GM23338 (cell line): ENCODE data around the gene KCNA3. TPM values are rescaled to one million over a fixed set of nuclear protein-coding genes. Genes with fewer than 3 reads are reported as not detected.

Experiments
- ATAC-seq: fragments of 200-7000 bp; cut with Tn5 transposase; 3 replicates; pipeline ENCODE4 v1.9.1; 2020
- DNase-seq: peaks from one replicate; pipeline ENCODE4 v3.0.0-alpha.2; 2015; ENCODE audit warnings: low spot score
- H2AFZ ChIP-seq: fragments of 200-600 bp; sonication (generic); 2 replicates; pipeline ENCODE4 v1.8.0; 2016; ENCODE audit warnings: antibody characterized with exemption, mild to moderate bottlenecking, moderate library complexity
- H3F3A ChIP-seq: fragments of 200-600 bp; sonication (generic); replicated peaks from 2 replicates; pipeline ENCODE4 v1.8.0; 2017; ENCODE audit warnings: antibody characterized with exemption, mixed run types, low read depth
- H3K27ac ChIP-seq: fragments of 200-600 bp; sonication (generic); 2 replicates; pipeline ENCODE4 v1.6.1; 2016; ENCODE audit warnings: low read depth
- H3K27me3 ChIP-seq: fragments of 200-600 bp; sonication (generic); 2 replicates; pipeline ENCODE4 v1.8.0; 2016; ENCODE audit warnings: mild to moderate bottlenecking, mixed run types, moderate library complexity; ENCODE audit not compliant: insufficient read depth
- H3K36me3 ChIP-seq: fragments of 200-600 bp; sonication (generic); 2 replicates; pipeline ENCODE4 v1.8.0; 2016; ENCODE audit warnings: mild to moderate bottlenecking; ENCODE audit not compliant: insufficient read depth
- H3K4me1 ChIP-seq: fragments of 200-600 bp; sonication (generic); 2 replicates; pipeline ENCODE4 v1.8.0; 2016; ENCODE audit warnings: mild to moderate bottlenecking, moderate library complexity; ENCODE audit not compliant: insufficient read depth
- H3K4me2 ChIP-seq: fragments of 200-600 bp; sonication (generic); 2 replicates; pipeline ENCODE4 v1.7.1; 2017; ENCODE audit warnings: mixed run types
- H3K4me3 ChIP-seq: fragments of 200-600 bp; sonication (generic); 2 replicates; pipeline ENCODE4 v1.6.1; 2016; ENCODE audit warnings: mixed run types
- H3K79me2 ChIP-seq: fragments of 200-600 bp; sonication (generic); replicated peaks from 2 replicates; pipeline ENCODE4 v1.8.0; 2017; ENCODE audit warnings: mild to moderate bottlenecking; ENCODE audit not compliant: insufficient read depth
- H3K9me2 ChIP-seq: fragments of 200-600 bp; sonication (generic); 2 replicates; pipeline ENCODE4 v1.8.0; 2017; ENCODE audit not compliant: insufficient read depth
- H4K20me1 ChIP-seq: fragments of 200-600 bp; sonication (generic); replicated peaks from 2 replicates; pipeline ENCODE4 v1.8.0; 2017; ENCODE audit warnings: mild to moderate bottlenecking; ENCODE audit not compliant: insufficient read depth
- H3K27ac Mint-ChIP-seq: 2 replicates; pipeline ENCODE4 v1.8.0; 2020; ENCODE audit warnings: inconsistent platforms, mild to moderate bottlenecking, moderate library complexity, mixed read lengths
- H3K27me3 Mint-ChIP-seq: 3 replicates; pipeline ENCODE4 v1.8.0; 2022; ENCODE audit warnings: low read depth, mild to moderate bottlenecking, moderate library complexity, mixed read lengths, inconsistent platforms; ENCODE audit not compliant: insufficient read depth, poor library complexity
- H3K36me3 Mint-ChIP-seq: 3 replicates; pipeline ENCODE4 v1.8.0; 2021; ENCODE audit warnings: low read depth, mild to moderate bottlenecking, inconsistent platforms, moderate library complexity, mixed read lengths
- H3K4me1 Mint-ChIP-seq: 3 replicates; pipeline ENCODE4 v1.8.0; 2020; ENCODE audit warnings: mild to moderate bottlenecking, inconsistent platforms, mixed read lengths
- H3K4me3 Mint-ChIP-seq: 3 replicates; pipeline ENCODE4 v1.8.0; 2021; ENCODE audit warnings: moderate library complexity, mild to moderate bottlenecking, inconsistent platforms, mixed read lengths
- H3K9me3 Mint-ChIP-seq: 3 replicates; pipeline ENCODE4 v1.8.0; 2020; ENCODE audit warnings: moderate library complexity, mild to moderate bottlenecking, inconsistent platforms, mixed read lengths
- CREB1 ChIP-seq: fragments of 250-450 bp; sonication (Bioruptor Pico); IDR thresholded peaks from 2 replicates; pipeline ENCODE4 v1.5.0; 2020; ENCODE audit warnings: low read depth, mild to moderate bottlenecking, moderate library complexity
- CTCF ChIP-seq, 2 experiments: fragments of 200-600 bp in 1 of 2; sonication (generic) in 1 of 2; conservative IDR thresholded peaks; 2 replicates each; pipeline versions ENCODE4 v1.5.1 to v1.6.1; 2016 to 2017; ENCODE audit warnings: antibody characterized with exemption in 2 of 2, low read depth in 2 of 2, mild to moderate bottlenecking in 2 of 2, moderate library complexity in 1 of 2
- ETS1 ChIP-seq: IDR thresholded peaks from 2 replicates; pipeline ENCODE4 v1.6.1; 2016; ENCODE audit warnings: antibody characterized with exemption
- EZH2 ChIP-seq: fragments of 200-600 bp; sonication (generic); IDR thresholded peaks from one replicate; pipeline ENCODE4 v1.8.0; 2017; ENCODE audit warnings: antibody characterized with exemption, mild to moderate bottlenecking, low read depth; ENCODE audit not compliant: unreplicated experiment
- EZH2phosphoT487 ChIP-seq: fragments of 200-600 bp; sonication (generic); IDR thresholded peaks from one replicate; pipeline ENCODE4 v1.8.1; 2018; ENCODE audit warnings: antibody characterized with exemption; ENCODE audit not compliant: unreplicated experiment
- NANOG ChIP-seq: IDR thresholded peaks from 2 replicates; pipeline ENCODE4 v1.6.1; 2016; ENCODE audit warnings: antibody characterized with exemption, borderline replicate concordance
- REST ChIP-seq: IDR thresholded peaks from one replicate; pipeline ENCODE4 v1.6.1; 2018; ENCODE audit warnings: antibody characterized with exemption; ENCODE audit not compliant: unreplicated experiment
- ZNF331 ChIP-seq: fragments of 250-450 bp; sonication (Bioruptor Pico); IDR thresholded peaks from 2 replicates; pipeline ENCODE4 v1.5.0; 2020; ENCODE audit warnings: low read depth, mild to moderate bottlenecking, moderate library complexity
- ZNF462 ChIP-seq: fragments of 250-450 bp; sonication (Bioruptor Pico); IDR thresholded peaks from 2 replicates; pipeline ENCODE4 v1.5.0; 2020; ENCODE audit warnings: mild to moderate bottlenecking, moderate library complexity
- polyA plus RNA-seq: library from polyadenylated mRNA; unstranded; fragments of >200 nt; fragmentation: Nextera tagmentation; extraction: Ambion mirVana; gene quantifications from 2 replicates; pipeline ENCODE4 v1.2.1, GENCODE V29; 2016
- total RNA-seq: library from RNA; depleted of rRNA; stranded (reverse); fragments of >200 nt; shearing (Covaris generic); gene quantifications from 2 replicates; pipeline ENCODE4 v1.2.3, GENCODE V29; 2014

The KCNA3 gene
- total and polyA plus RNA-seq, 2 experiments from 2014 or later = 0.32 to 4.2 TPM

- Histone ChIP-seq H3K79me2 (no peaks in the 10 kb centered on the region), H4K20me1 (no peaks in the 10 kb centered on the region), H2AFZ (no peak overlapping the region), H3F3A (no peaks in the 10 kb centered on the region), H3K4me1 (no peaks in the 10 kb centered on the region), H3K27ac (no peak overlapping the region), H3K4me3 (no peak overlapping the region), H3K9me2 (no peaks in the 10 kb centered on the region), H3K36me3 (no peaks in the 10 kb centered on the region), H3K4me2 (no peak overlapping the region), H3K27me3 (0 out of 2 replicates have a peak, but pooled peaks cover 3% of the 10 kb centered on the region)
- DNase-seq (no peak), ATAC-seq (no peak)
- Mint-ChIP-seq H3K4me3 (no peak overlapping the region), H3K27me3 (peaks cover 6% of the 10 kb centered on the region), H3K27ac (no peak overlapping the region), H3K36me3 (no peaks in the 10 kb centered on the region), H3K9me3 (no peaks in the 10 kb centered on the region), H3K4me1 (no peaks in the 10 kb centered on the region)
- TF ChIP-seq EZH2phosphoT487 (no peak), CTCF (conservative IDR thresholded peaks at IDR 0.05; ENCODE audit: low read depth in 2 of 2) (no peak), ZNF331 (no peak), ZNF462 (no peak), NANOG (no peak), EZH2 (no peak), ETS1 (no peak), REST (no peak), CREB1 (CRISPR knock-in tag) (no peak)
Measured at GRCh38 chr1:110631836-110632620, 42.7 kb downstream of the KCNA3 start.
